ENCODE results near the gene FKBP1A.

The FKBP1A gene

DNA sequence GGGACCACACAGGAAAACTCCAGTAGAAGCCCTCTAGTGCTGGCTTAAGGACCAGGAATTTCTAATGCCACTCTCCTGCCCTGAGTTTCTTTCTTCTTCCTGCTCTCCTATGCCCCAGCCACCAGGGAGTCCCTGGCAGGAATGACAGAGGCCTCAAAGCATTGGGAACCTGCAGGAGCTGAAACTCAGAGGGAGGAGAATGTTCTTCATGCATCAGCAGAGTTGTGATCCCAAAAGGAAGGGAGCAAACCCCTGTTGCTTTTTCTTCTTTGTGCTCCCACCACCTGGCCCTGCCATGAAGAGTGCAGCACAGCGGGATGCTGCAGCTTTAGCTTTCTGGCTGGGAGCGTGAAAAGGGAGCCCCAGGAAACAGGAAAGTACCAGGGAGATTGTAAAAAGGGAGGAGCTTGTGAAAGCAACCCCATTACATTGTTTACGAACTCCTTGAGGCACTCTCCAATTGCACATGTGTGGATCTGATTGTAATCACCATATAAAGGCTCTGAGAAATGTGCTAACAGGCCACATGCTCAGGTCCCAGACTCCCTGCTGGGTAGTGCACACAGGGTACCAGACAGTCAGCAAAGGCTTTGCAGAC is 34.7 kb upstream of the FKBP1A start:
- no peak for DNase-seq (ENCODE audit: low read depth)
- TF ChIP-seq, protein P1, sequence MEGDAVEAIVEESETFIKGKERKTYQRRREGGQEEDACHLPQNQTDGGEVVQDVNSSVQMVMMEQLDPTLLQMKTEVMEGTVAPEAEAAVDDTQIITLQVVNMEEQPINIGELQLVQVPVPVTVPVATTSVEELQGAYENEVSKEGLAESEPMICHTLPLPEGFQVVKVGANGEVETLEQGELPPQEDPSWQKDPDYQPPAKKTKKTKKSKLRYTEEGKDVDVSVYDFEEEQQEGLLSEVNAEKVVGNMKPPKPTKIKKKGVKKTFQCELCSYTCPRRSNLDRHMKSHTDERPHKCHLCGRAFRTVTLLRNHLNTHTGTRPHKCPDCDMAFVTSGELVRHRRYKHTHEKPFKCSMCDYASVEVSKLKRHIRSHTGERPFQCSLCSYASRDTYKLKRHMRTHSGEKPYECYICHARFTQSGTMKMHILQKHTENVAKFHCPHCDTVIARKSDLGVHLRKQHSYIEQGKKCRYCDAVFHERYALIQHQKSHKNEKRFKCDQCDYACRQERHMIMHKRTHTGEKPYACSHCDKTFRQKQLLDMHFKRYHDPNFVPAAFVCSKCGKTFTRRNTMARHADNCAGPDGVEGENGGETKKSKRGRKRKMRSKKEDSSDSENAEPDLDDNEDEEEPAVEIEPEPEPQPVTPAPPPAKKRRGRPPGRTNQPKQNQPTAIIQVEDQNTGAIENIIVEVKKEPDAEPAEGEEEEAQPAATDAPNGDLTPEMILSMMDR (conservative IDR thresholded peaks at IDR 0.05; ENCODE audit: control insufficient read depth, insufficient read depth, low read depth, low read length), result no peak
- no peak overlapping the region for H3K4me3 ChIP-seq (ENCODE audit: control insufficient read depth, low read depth, low read length)

DNA sequence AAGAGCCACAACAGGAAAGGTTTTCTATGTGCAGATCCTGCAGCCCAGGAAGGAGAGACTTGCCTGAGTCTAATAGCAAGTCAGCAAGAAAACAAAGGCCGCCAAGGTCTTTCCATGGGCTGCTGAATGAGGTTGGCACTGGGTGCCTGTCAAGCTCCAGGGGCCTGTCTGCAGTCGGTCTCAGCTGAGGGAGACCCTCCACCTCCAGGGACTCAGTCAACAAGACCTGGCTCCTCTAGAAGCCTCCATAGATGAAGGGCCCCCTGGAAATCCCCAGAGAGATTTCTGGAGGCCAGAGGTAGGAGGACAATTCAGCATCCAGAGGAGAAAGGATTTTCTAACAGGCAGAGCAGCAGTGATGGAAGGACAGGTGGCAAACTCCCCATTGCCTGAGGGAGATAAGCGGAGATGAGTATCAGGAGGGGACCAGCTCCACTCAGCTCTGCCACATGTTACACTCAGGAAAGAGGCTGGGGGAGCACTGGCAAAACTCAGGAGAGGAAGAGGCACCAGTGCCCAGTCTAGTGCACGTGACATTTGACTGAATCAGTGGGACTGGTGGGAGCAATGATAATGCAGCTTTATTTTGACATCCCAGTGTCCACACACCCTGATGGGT is 33.5 kb upstream of the FKBP1A start:
- TF ChIP-seq, protein P1 (conservative IDR thresholded peaks at IDR 0.05; ENCODE audit: control insufficient read depth, insufficient read depth, low read depth, low read length), result no peak
- no peak for DNase-seq (ENCODE audit: low read depth)
- no peak overlapping the region for H3K4me3 ChIP-seq (ENCODE audit: control insufficient read depth, low read depth, low read length)

GRCh38 chr20:1424336-1424735 is 31.5 kb upstream of the FKBP1A start:
- TF ChIP-seq, protein P1 (conservative IDR thresholded peaks at IDR 0.05; ENCODE audit: control insufficient read depth, insufficient read depth, low read depth, low read length), result no peak
- DNase-seq (ENCODE audit: low read depth), result peak; percentile 24
- H3K4me3 ChIP-seq (ENCODE audit: control insufficient read depth, low read depth, low read length), result no peak overlapping the region

DNA sequence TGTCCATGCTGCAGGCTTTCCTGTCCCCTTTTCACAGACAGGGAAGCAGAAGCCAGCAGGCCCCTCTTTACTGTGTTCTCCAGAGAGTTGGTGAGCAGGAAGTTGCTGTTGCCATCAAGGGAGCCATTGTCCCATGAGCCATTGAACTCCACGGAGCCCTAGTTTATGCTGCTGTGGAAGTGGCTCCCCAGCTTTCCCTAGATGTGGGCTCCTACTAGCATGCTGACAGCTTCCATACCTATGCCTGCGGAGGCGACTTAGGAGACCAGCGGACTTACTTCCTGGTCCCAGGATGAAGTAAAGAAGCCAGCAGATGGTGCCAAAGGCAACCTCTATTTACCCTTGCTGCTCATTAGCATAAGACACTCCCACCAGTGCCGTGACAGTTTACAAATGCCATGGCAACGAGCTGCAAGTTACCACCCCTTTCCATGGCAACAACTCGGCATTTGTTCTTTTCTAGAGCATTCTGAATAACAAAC is 30.8 kb upstream of the FKBP1A start:
- H3K4me3 ChIP-seq (ENCODE audit: control insufficient read depth, low read depth, low read length), result no peak overlapping the region
- DNase-seq (ENCODE audit: low read depth), result peak; percentile 76
- TF ChIP-seq, protein P1 (conservative IDR thresholded peaks at IDR 0.05; ENCODE audit: control insufficient read depth, insufficient read depth, low read depth, low read length), result no peak

DNA sequence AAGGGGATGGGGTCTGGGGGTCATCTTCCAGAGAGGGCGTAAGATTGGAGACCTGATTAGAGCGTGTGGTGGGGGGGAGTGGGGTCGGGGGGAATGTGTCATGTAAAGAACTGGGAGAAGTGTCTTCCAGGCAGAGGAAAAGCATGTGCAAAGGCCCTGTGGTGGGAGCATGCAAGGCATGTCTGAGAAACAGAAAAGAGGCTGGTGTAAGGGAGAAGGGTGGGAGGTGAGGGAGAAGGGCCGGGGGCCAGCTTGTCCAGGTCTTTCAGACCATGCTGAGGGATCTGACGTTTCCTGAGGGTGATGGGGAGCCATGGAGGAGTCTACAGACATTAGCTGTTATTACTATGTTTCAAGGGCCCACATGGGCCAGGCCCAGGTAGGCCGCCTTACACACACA is 30.4 kb upstream of the FKBP1A start:
- TF ChIP-seq, protein P1 (conservative IDR thresholded peaks at IDR 0.05; ENCODE audit: control insufficient read depth, insufficient read depth, low read depth, low read length), result no peak
- H3K4me3 ChIP-seq (ENCODE audit: control insufficient read depth, low read depth, low read length), result no peak overlapping the region
- DNase-seq (ENCODE audit: low read depth), result no peak

- H3K4me3 ChIP-seq (ENCODE audit: control insufficient read depth, low read depth, low read length), result no peak overlapping the region
- TF ChIP-seq, protein P1 (conservative IDR thresholded peaks at IDR 0.05; ENCODE audit: control insufficient read depth, insufficient read depth, low read depth, low read length), result no peak
- DNase-seq (ENCODE audit: low read depth), result no peak
Observed at GRCh38 chr20:1422753-1423152, 29.9 kb upstream of the FKBP1A start.

All from fibroblast of mammary gland (primary cell).